B cell (primary cell): Measurements from ENCODE around the gene WDR86.

ENCODE experiments used
- EZH2 ChIP-seq: IDR thresholded peaks from 2 replicates; pipeline ENCODE4 v1.6.1; 2012; ENCODE audit warnings: borderline replicate concordance, low read depth, mild to moderate bottlenecking, moderate library complexity, low read length; ENCODE audit not compliant: insufficient read depth, poor library complexity, severe bottlenecking
- TF ChIP-seq, protein P1 (sequence below): fragments of 200-600 bp; IDR thresholded peaks from one replicate; pipeline ENCODE4 v1.8.0; 2022; ENCODE audit warnings: antibody characterized with exemption, mild to moderate bottlenecking

DNA sequence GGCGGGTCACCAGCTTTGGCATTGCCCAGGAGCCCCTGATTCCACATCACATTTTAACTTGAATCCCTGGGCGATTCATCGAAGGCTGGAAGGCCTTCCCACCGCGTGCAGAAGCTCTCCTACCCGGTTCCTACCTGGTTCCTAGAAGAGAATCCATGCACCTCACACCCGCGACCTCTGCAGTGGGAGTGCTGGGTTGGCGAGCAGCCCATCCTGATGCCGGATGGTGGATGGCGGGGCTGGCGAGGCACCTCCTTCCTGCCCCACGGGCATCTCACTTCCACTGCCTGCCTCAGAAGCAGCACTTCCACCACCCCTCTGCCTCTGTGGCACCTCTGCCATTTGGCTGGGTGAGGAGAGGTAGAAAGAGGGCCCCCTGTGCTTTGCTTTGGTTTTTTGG, 36.2 kb downstream of the WDR86 start:
- TF ChIP-seq, protein P1, sequence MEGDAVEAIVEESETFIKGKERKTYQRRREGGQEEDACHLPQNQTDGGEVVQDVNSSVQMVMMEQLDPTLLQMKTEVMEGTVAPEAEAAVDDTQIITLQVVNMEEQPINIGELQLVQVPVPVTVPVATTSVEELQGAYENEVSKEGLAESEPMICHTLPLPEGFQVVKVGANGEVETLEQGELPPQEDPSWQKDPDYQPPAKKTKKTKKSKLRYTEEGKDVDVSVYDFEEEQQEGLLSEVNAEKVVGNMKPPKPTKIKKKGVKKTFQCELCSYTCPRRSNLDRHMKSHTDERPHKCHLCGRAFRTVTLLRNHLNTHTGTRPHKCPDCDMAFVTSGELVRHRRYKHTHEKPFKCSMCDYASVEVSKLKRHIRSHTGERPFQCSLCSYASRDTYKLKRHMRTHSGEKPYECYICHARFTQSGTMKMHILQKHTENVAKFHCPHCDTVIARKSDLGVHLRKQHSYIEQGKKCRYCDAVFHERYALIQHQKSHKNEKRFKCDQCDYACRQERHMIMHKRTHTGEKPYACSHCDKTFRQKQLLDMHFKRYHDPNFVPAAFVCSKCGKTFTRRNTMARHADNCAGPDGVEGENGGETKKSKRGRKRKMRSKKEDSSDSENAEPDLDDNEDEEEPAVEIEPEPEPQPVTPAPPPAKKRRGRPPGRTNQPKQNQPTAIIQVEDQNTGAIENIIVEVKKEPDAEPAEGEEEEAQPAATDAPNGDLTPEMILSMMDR = no peak
- no peak for TF ChIP-seq EZH2
